Pancreas (tissue), 10 donors: Measurements from ENCODE around the gene SLC24A4. TPM values are rescaled to one million over a fixed set of nuclear protein-coding genes. Genes with fewer than 3 reads are reported as not detected.
A peak's percentile ranks its signal among the peaks of the same experiment; 100 is the strongest.

Experiments
- ATAC-seq, 4 donors: fragments of 200-7000 bp; cut with Tn5 transposase; one replicate each; pipeline versions ENCODE4 v1.8.0 to v1.9.1; 2020; ENCODE audit warnings: mild to moderate bottlenecking in 4 of 4, moderate library complexity in 4 of 4
- DNase-seq, 6 donors: peaks; one replicate each; pipeline ENCODE4 v3.0.0-alpha.2; 2020
- FAIRE-seq: peaks from 2 replicates; lab custom pipeline; 2012; peaks lifted over from hg19 to GRCh38; lab: Jason Lieb, UNC
- H3K27ac ChIP-seq, 4 donors: fragments of 200-600 bp; sonication (generic); 1 replicate in 3 of 4; 2 replicates in 1 of 4; pipeline versions ENCODE4 v1.5.0 to v1.8.0; 2020
- H3K27me3 ChIP-seq, 4 donors: fragments of 200-600 bp; one replicate each; pipeline ENCODE4 v1.8.0; 2021
- H3K36me3 ChIP-seq, 3 donors: fragments of 200-600 bp; sonication (generic) in 1 of 3; one replicate each; pipeline versions ENCODE4 v1.5.0 to v1.8.0; 2020 to 2021
- H3K4me1 ChIP-seq, 3 donors: fragments of 200-600 bp; one replicate each; pipeline ENCODE4 v1.8.0; 2021
- H3K4me3 ChIP-seq, 4 donors: fragments of 200-600 bp; sonication (generic) in 2 of 4; one replicate each; pipeline versions ENCODE4 v1.5.0 to v1.8.0; 2020 to 2021
- H3K9me3 ChIP-seq, 4 donors: fragments of 200-600 bp; one replicate each; pipeline ENCODE4 v1.8.0; 2021
- CTCF ChIP-seq, 4 donors: fragments of 200-600 bp; sonication (generic) in 3 of 4; IDR thresholded peaks; one replicate each; pipeline versions ENCODE4 v1.5.0 to v1.8.0; 2021; ENCODE audit warnings: antibody characterized with exemption in 4 of 4
- WGBS, 2 donors: extraction: QIAGEN DNeasy Blood & Tissue Kit; methylation state at CpG; one replicate each; pipeline ENCODE4 v1.1.7; 2013; 5-methylcytosine and 5-hydroxymethylcytosine counted together
- intact Hi-C, 3 donors: fragments of 100-400 bp; cut with DNase I; formaldehyde crosslinking; loops; one replicate each; pipeline versions ENCODE4 v1.11.1 to v1.14.2; 2022
- polyA plus RNA-seq, 2 donors: library from polyadenylated mRNA; stranded (reverse); fragments of 200-250 nt; gene quantifications; one replicate each; pipeline ENCODE4 v1.2.3, GENCODE V29; 2013
- total RNA-seq, 6 donors: library from RNA; stranded (reverse); fragmentation: NEBNext Ultra II Directional in 4 of 6; extraction: Animal tissue kit (Norgen Biotek cat#: 25700) in 4 of 6; gene quantifications; one replicate each; pipeline versions ENCODE4 v1.2.1 to v1.2.4, GENCODE V29; 2021 to 2023
- donor health status: healthy with polysubstance abuse.
- donor health status: DM: no; HTN: no; CAD: no; lungs with moderate emphysema.
- donor health status: DM: no; HTN: no; CAD: no.
- donor health status: control.
- donor health status: control.
- donor health status: Bipolar disorder and iron deficiency.
- donor health status: DM: yes; HTN: yes; CAD: no.
- donor health status: DM: no; HTN: no; CAD: no.
- donor health status: DM: no; HTN: no; CAD: no.
- donor health status: DM: yes; HTN: yes; CAD: no.

The SLC24A4 gene
- total and polyA plus RNA-seq, 8 donors = 0.04 to 0.14 (median 0.07) TPM

- Histone ChIP-seq H3K4me3 (no peak overlapping the region), H3K36me3 (no peaks in the 10 kb centered on the region), H3K9me3 (no peaks in the 10 kb centered on the region), H3K27ac (no peak overlapping the region), H3K4me1 (no peaks in the 10 kb centered on the region), H3K27me3 (no peaks in the 10 kb centered on the region)
- DNase-seq (no peak), FAIRE-seq (no peak), ATAC-seq (no peak)
- intact Hi-C loops = no loop called here
- TF ChIP-seq CTCF (IDR thresholded peaks at IDR 0.05) = no peak
- WGBS, 2 donors = 81 to 90% methylated on average over 9 of the region's 9 CpGs
These were observed 179.7 kb downstream of the SLC24A4 start for GRCh38 chr14:92502541-92503286.

GRCh38 chr14:92503756-92504491 is 181.0 kb downstream of the SLC24A4 start:
- Histone ChIP-seq H3K9me3 (no peaks in the 10 kb centered on the region), H3K27me3 (no peaks in the 10 kb centered on the region), H3K4me1 (no peaks in the 10 kb centered on the region), H3K36me3 (no peaks in the 10 kb centered on the region), H3K27ac (no peak overlapping the region), H3K4me3 (no peak overlapping the region)
- FAIRE-seq = no peak
- TF ChIP-seq CTCF (IDR thresholded peaks at IDR 0.05) = no peak
- peak in 1 of 4 donors; percentile 59 for ATAC-seq
- no peak for DNase-seq
- intact Hi-C loops = no loop called here
- WGBS, 2 donors = 59 to 73% methylated on average over 4 of the region's 4 CpGs

GRCh38 chr14:92505826-92506225 is 182.9 kb downstream of the SLC24A4 start:
- TF ChIP-seq CTCF (IDR thresholded peaks at IDR 0.05) = no peak
- 73 to 80% methylated on average over 5 of the region's 5 CpGs for WGBS, 2 donors

GRCh38 chr14:92506231-92506630 is 183.3 kb downstream of the SLC24A4 start:
- intact Hi-C loops = no loop called here
- no peak for ATAC-seq
- no peak for FAIRE-seq
- Histone ChIP-seq H3K36me3 (no peaks in the 10 kb centered on the region), H3K4me1 (no peaks in the 10 kb centered on the region), H3K9me3 (no peaks in the 10 kb centered on the region), H3K27me3 (no peaks in the 10 kb centered on the region), H3K27ac (no peak overlapping the region), H3K4me3 (no peak overlapping the region)
- 55 to 68% methylated on average over 3 of the region's 3 CpGs for WGBS, 2 donors
- TF ChIP-seq CTCF (IDR thresholded peaks at IDR 0.05) = no peak
- DNase-seq = no peak

More at GRCh38 chr14:92505826-92506225, 182.9 kb downstream of the SLC24A4 start:
- DNase-seq (no peak), FAIRE-seq (no peak), ATAC-seq (no peak)
- Histone ChIP-seq H3K27ac (no peak overlapping the region), H3K36me3 (no peaks in the 10 kb centered on the region), H3K27me3 (no peaks in the 10 kb centered on the region), H3K9me3 (no peaks in the 10 kb centered on the region), H3K4me1 (no peaks in the 10 kb centered on the region), H3K4me3 (no peak overlapping the region)
- intact Hi-C loops = no loop called here
